ENCODE data around the gene ULK4.

Gene ULK4

GRCh38 chr3:41223691-41224090 lies 738.2 kb downstream of the ULK4 start:
- DNase-seq (ENCODE audit: low read depth in 2 of 2): no peak

- no peak for DNase-seq (ENCODE audit: low read depth in 2 of 2)
These were observed 738.8 kb downstream of the ULK4 start for GRCh38 chr3:41223078-41223477.

- DNase-seq (ENCODE audit: low read depth in 2 of 2): no peak
These were observed 739.4 kb downstream of the ULK4 start for GRCh38 chr3:41222501-41222900.

- no peak for DNase-seq (ENCODE audit: low read depth in 2 of 2)
These were observed 739.9 kb downstream of the ULK4 start for GRCh38 chr3:41222012-41222411.

GRCh38 chr3:41220906-41221677 lies 740.8 kb downstream of the ULK4 start:
- DNase-seq (ENCODE audit: low read depth in 2 of 2): no peak

GRCh38 chr3:41219424-41219823 lies 742.5 kb downstream of the ULK4 start:
- DNase-seq (ENCODE audit: low read depth in 2 of 2): no peak

GRCh38 chr3:41216993-41217392 lies 744.9 kb downstream of the ULK4 start:
- DNase-seq (ENCODE audit: low read depth in 2 of 2): no peak

- DNase-seq (ENCODE audit: low read depth in 2 of 2): no peak
These were observed 745.5 kb downstream of the ULK4 start for GRCh38 chr3:41216422-41216821.

- DNase-seq (ENCODE audit: low read depth in 2 of 2): no peak
These were observed 748.3 kb downstream of the ULK4 start for GRCh38 chr3:41213588-41213987.

GRCh38 chr3:41212088-41212487 lies 749.8 kb downstream of the ULK4 start:
- DNase-seq (ENCODE audit: low read depth in 2 of 2): no peak

- DNase-seq (ENCODE audit: low read depth in 2 of 2): no peak
These were observed 750.9 kb downstream of the ULK4 start for GRCh38 chr3:41210966-41211365.

- no peak for DNase-seq (ENCODE audit: low read depth in 2 of 2)
These were observed 752.3 kb downstream of the ULK4 start for GRCh38 chr3:41209646-41210045.

- no peak for DNase-seq (ENCODE audit: low read depth in 2 of 2)
These were observed 753.2 kb downstream of the ULK4 start for GRCh38 chr3:41208507-41209220.

- DNase-seq (ENCODE audit: low read depth in 2 of 2): no peak
These were observed 754.5 kb downstream of the ULK4 start for GRCh38 chr3:41207355-41207754.

GRCh38 chr3:41205591-41205990 lies 756.3 kb downstream of the ULK4 start:
- DNase-seq (ENCODE audit: low read depth in 2 of 2): no peak

GRCh38 chr3:41204369-41204768 lies 757.5 kb downstream of the ULK4 start:
- DNase-seq (ENCODE audit: low read depth in 2 of 2): no peak

GRCh38 chr3:41202834-41203345 lies 759.0 kb downstream of the ULK4 start:
- DNase-seq (ENCODE audit: low read depth in 2 of 2): no peak

- no peak for DNase-seq (ENCODE audit: low read depth in 2 of 2)
These were observed 759.6 kb downstream of the ULK4 start for GRCh38 chr3:41202075-41202833.

GRCh38 chr3:41200669-41201021 lies 761.3 kb downstream of the ULK4 start:
- DNase-seq (ENCODE audit: low read depth in 2 of 2): peak in 1 of 2 experiments; percentile 35

GRCh38 chr3:41199866-41200668 lies 761.8 kb downstream of the ULK4 start:
- no peak for DNase-seq (ENCODE audit: low read depth in 2 of 2)
